ENCODE measurements around the gene BST2.
"Not testable (repeated sequence)": the region's sequence is repeated elsewhere in the genome, so short reads cannot be mapped to it uniquely, and the experiment has no call there.

Gene BST2

DNA sequence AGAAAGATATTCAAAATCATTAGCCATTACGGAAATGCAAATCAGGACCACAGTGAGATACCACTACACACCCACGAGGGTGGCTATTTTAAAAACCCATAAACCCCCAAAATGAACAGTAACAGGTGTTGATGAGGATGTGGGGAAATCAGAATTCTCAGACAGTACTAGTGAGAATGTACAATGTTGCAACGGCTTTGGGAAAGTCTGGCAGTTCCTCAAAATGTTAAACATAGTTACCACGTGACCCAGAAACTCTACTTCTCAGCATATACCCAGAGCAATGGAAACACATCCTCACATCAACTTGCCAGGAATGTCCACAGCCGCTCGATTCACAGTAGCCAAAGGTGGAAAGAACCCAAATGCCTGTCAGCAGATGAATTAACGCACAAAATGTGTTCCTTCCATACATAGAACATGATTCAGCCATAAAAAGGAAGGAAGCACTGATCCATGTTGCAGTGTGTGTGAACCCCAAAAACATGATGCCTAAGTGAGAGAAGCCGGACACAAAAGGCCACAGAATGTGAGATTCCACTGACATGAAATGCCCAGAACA lies 35.3 kb downstream of the BST2 start:
- H2AFZ ChIP-seq (ENCODE audit: low read depth, low read length), result peak overlapping the region; percentile 84
- H3K27ac ChIP-seq (ENCODE audit: low read length), result peak overlapping the region; percentile 61
- peaks cover 7% of the 10 kb centered on the region; the same call in 1 of the 2 replicates for H3K27me3 ChIP-seq (ENCODE audit: low read depth, low read length)
- H3K9me3 ChIP-seq (ENCODE audit: insufficient read depth, low read length), result no peaks in the 10 kb centered on the region
- H3K36me3 ChIP-seq (replicated peaks; ENCODE audit: low read depth, low read length), result no peaks in the 10 kb centered on the region
- peak overlapping the region; percentile 48 for H3K4me3 ChIP-seq (ENCODE audit: low read length)
- H3K9ac ChIP-seq (ENCODE audit: low read length), result peak overlapping the region; percentile 1; the same call in 1 of the 2 replicates
- peaks cover 11% of the 10 kb centered on the region for H3K4me1 ChIP-seq (ENCODE audit: low read length)
- H3K79me2 ChIP-seq (ENCODE audit: low read length), result no peaks in the 10 kb centered on the region
- TF ChIP-seq, protein P1, sequence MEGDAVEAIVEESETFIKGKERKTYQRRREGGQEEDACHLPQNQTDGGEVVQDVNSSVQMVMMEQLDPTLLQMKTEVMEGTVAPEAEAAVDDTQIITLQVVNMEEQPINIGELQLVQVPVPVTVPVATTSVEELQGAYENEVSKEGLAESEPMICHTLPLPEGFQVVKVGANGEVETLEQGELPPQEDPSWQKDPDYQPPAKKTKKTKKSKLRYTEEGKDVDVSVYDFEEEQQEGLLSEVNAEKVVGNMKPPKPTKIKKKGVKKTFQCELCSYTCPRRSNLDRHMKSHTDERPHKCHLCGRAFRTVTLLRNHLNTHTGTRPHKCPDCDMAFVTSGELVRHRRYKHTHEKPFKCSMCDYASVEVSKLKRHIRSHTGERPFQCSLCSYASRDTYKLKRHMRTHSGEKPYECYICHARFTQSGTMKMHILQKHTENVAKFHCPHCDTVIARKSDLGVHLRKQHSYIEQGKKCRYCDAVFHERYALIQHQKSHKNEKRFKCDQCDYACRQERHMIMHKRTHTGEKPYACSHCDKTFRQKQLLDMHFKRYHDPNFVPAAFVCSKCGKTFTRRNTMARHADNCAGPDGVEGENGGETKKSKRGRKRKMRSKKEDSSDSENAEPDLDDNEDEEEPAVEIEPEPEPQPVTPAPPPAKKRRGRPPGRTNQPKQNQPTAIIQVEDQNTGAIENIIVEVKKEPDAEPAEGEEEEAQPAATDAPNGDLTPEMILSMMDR (IDR thresholded peaks at IDR 0.05; ENCODE audit: low read depth, low read length), result no peak
- no peak for TF ChIP-seq EZH2phosphoT487 (IDR thresholded peaks at IDR 0.05; ENCODE audit: low read depth)
- H4K20me1 ChIP-seq (ENCODE audit: insufficient read depth, low read length), result no peaks in the 10 kb centered on the region
- peak overlapping the region; percentile 73 for H3K4me2 ChIP-seq (ENCODE audit: low read length)

DNA sequence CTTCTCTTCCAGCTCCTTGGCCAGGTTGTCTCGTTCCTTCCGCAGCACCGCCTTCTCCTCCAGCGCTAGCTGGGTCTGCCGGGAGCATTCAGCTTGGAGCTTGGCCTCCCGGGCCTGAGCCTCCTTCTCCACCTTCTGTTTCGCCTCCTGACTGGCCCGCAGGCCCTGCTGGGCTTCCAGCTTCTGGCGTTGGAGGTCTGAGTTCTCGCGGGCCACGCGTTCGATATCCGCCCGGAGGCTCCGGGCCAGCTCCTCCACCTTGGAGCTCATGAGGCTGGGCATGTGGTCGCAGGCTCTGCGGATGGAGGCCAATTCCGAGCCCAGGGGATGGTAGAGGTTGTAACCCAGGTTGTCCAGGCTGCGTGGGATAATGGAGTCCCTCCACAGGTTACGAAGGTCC lies 40.1 kb downstream of the BST2 start:
- no peaks in the 10 kb centered on the region for H4K20me1 ChIP-seq (ENCODE audit: insufficient read depth, low read length)
- H3K4me1 ChIP-seq (ENCODE audit: low read length), result peaks cover 9% of the 10 kb centered on the region
- no peak for TF ChIP-seq EZH2phosphoT487 (IDR thresholded peaks at IDR 0.05; ENCODE audit: low read depth)
- TF ChIP-seq, protein P1 (IDR thresholded peaks at IDR 0.05; ENCODE audit: low read depth, low read length), result no peak
- H3K4me2 ChIP-seq (ENCODE audit: low read length), result no peak overlapping the region
- H3K9me3 ChIP-seq (ENCODE audit: insufficient read depth, low read length), result no peaks in the 10 kb centered on the region
- H2AFZ ChIP-seq (ENCODE audit: low read depth, low read length), result no peak overlapping the region
- no peaks in the 10 kb centered on the region for H3K79me2 ChIP-seq (ENCODE audit: low read length)
- H3K27ac ChIP-seq (ENCODE audit: low read length), result no peak overlapping the region
- H3K36me3 ChIP-seq (replicated peaks; ENCODE audit: low read depth, low read length), result no peaks in the 10 kb centered on the region
- no peak overlapping the region for H3K9ac ChIP-seq (ENCODE audit: low read length)
- peaks cover 8% of the 10 kb centered on the region for H3K27me3 ChIP-seq (ENCODE audit: low read depth, low read length)
- H3K4me3 ChIP-seq (ENCODE audit: low read length), result no peak overlapping the region

DNA sequence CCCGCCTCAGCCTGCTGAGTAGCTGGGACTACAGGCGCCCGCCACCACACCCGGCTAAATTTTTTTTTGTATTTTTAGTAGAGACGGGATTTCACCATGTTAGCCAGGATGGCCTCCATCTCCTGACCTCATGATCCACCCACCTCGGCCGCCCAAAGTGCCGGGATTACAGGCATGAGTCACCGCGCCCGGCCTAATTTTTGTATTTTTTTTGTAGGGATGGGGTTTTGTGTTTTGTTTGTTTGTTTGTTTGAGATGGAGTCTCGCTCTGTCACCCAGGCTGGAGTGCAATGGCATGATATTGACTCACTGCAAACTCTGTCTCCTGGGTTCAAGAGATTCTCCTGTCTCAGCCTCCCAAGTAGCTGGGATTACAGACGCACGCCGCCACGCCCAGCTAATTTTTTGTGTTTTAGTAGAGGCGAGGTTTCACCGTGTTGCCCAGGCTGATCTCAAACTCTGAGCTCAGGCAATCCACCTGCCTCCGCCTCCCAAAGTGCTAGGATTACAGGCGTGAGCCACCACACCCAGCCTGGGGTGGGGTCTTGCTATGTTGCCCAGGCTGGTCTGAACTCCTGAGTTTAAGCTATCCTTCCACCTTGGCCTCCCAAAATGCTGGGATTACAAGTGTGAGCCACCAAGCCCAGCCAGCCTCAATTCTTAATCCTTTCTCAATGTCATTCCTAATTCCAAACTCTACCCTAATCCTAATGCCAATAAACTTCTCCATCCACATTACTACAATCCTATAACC lies 41.4 kb downstream of the BST2 start:
- H3K79me2 ChIP-seq (ENCODE audit: low read length); H3K27me3 ChIP-seq (ENCODE audit: low read depth, low read length); H3K36me3 ChIP-seq (replicated peaks; ENCODE audit: low read depth, low read length); H3K4me1 ChIP-seq (ENCODE audit: low read length); H3K9ac ChIP-seq (ENCODE audit: low read length); H3K4me2 ChIP-seq (ENCODE audit: low read length); H2AFZ ChIP-seq (ENCODE audit: low read depth, low read length); H3K27ac ChIP-seq (ENCODE audit: low read length); H3K9me3 ChIP-seq (ENCODE audit: insufficient read depth, low read length); H4K20me1 ChIP-seq (ENCODE audit: insufficient read depth, low read length); H3K4me3 ChIP-seq (ENCODE audit: low read length): not testable (repeated sequence)

DNA sequence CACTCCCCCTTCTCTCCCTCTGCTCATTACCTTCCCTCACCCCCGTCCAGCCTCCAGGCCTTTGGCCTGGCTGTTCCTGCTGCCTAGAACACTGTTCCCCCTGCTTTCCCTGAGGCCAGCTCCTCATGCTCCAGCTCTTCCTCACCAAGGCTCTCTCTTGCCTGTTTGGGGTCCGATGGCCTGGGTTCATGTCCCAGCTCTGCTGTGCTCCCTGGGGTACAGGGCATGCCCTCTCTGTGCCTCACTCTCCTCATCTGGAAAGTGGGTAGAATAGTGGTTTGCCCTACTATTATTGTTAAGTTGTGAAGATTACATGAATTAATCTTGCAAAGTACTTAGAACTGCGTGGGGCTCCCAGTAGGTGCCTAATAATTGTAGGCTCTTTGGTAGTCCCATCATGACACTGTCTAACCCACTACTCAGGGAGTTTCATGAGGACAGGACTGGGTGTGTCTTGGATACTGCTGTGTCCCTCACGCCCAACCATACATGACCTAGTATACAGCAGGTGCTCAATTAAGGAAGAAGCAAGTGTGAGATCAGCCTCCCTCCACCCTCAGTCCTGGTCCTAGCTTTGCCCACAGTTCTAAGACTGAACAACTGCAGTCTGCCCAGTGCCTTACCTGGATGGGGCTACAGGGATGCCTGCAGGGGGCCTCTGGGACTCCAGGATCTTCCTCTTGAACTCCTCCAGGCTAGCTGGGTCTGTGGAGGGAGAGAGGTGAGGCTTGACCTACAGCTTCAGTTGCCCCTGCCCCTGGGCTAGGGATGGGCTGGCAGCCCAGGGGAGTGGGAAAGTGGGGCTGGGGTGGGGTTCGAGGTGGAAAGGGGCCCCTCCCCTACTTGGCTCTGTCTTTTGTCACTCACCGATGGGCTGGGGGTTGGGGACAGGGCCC lies 45.3 kb downstream of the BST2 start:
- Histone ChIP-seq H3K4me3 (ENCODE audit: low read length) (no peak overlapping the region), H3K9me3 (ENCODE audit: insufficient read depth, low read length) (no peaks in the 10 kb centered on the region), H3K4me1 (ENCODE audit: low read length) (no peaks in the 10 kb centered on the region), H3K79me2 (ENCODE audit: low read length) (no peaks in the 10 kb centered on the region), H3K4me2 (ENCODE audit: low read length) (no peak overlapping the region), H3K27ac (ENCODE audit: low read length) (no peak overlapping the region), H3K27me3 (ENCODE audit: low read depth, low read length) (peaks cover 3% of the 10 kb centered on the region; the same call in 1 of the 2 replicates), H2AFZ (ENCODE audit: low read depth, low read length) (no peak overlapping the region), H3K36me3 (replicated peaks; ENCODE audit: low read depth, low read length) (no peaks in the 10 kb centered on the region), H3K9ac (ENCODE audit: low read length) (no peak overlapping the region), H4K20me1 (ENCODE audit: insufficient read depth, low read length) (no peaks in the 10 kb centered on the region)
- TF ChIP-seq, protein P1 (IDR thresholded peaks at IDR 0.05; ENCODE audit: low read depth, low read length), result no peak
- no peak for TF ChIP-seq EZH2phosphoT487 (IDR thresholded peaks at IDR 0.05; ENCODE audit: low read depth)

Measured in OCI-LY3 (cell line).